Sciatic nerve (tissue), 2 donors: ENCODE data around the gene FAM151A. TPM values are rescaled to one million over a fixed set of nuclear protein-coding genes. Genes with fewer than 3 reads are reported as not detected.

ENCODE experiments used
- ATAC-seq: fragments of 200-7000 bp; cut with Tn5 transposase; one replicate; pipeline ENCODE4 v1.9.1; 2020; ENCODE audit warnings: mild to moderate bottlenecking, moderate library complexity
- DNase-seq: peaks from one replicate; pipeline ENCODE4 v3.0.0-alpha.2; 2020; ENCODE audit warnings: low spot score
- intact Hi-C: fragments of 100-400 bp; cut with DNase I; formaldehyde crosslinking; loops from one replicate; pipeline ENCODE4 v1.14.2; 2022
- total RNA-seq: library from RNA; stranded (reverse); fragmentation: NEBNext Ultra II Directional; extraction: Animal tissue kit (Norgen Biotek cat#: 25700); gene quantifications from one replicate; pipeline ENCODE4 v1.2.1, GENCODE V29; 2021
- donor health status: DM: no; HTN: no; CAD: no.
- donor health status: DM: no; HTN: no; CAD: no.

FAM151A gene
- total RNA-seq, 1 donor from 2014 or later, result not detected

- intact Hi-C loops, result no loop called here
- ATAC-seq (no peak), DNase-seq (no peak)
Observed at GRCh38 chr1:54607821-54608565, 15.3 kb downstream of the FAM151A start.

GRCh38 chr1:54606990-54607325, 16.4 kb downstream of the FAM151A start:
- no peak for DNase-seq
- no peak for ATAC-seq
- intact Hi-C loops, result no loop called here

- intact Hi-C loops, result no loop called here
- no peak for DNase-seq
- ATAC-seq, result no peak
Observed at GRCh38 chr1:54606096-54606989, 17.0 kb downstream of the FAM151A start.

GRCh38 chr1:54604572-54605370, 18.6 kb downstream of the FAM151A start:
- intact Hi-C loops, result no loop called here
- no peak for DNase-seq

GRCh38 chr1:54604051-54604450, 19.3 kb downstream of the FAM151A start:
- no peak for DNase-seq
- ATAC-seq, result no peak
- intact Hi-C loops, result no loop called here

More at GRCh38 chr1:54604572-54605370, 18.6 kb downstream of the FAM151A start:
- ATAC-seq, result no peak

- intact Hi-C loops, result no loop called here
- DNase-seq (no peak), ATAC-seq (no peak)
Observed at GRCh38 chr1:54603241-54603640, 20.1 kb downstream of the FAM151A start.

GRCh38 chr1:54602554-54602953, 20.8 kb downstream of the FAM151A start:
- DNase-seq, result no peak
- ATAC-seq, result no peak
- intact Hi-C loops, result no loop called here

- ATAC-seq (no peak), DNase-seq (no peak)
- intact Hi-C loops, result no loop called here
Observed at GRCh38 chr1:54601730-54602129, 21.6 kb downstream of the FAM151A start.

- no peak for DNase-seq
- intact Hi-C loops, result no loop called here
- no peak for ATAC-seq
Observed at GRCh38 chr1:54600947-54601721, 22.2 kb downstream of the FAM151A start.

- no peak for ATAC-seq
- no peak for DNase-seq
- intact Hi-C loops, result no loop called here
Observed at GRCh38 chr1:54599211-54599823, 24.0 kb downstream of the FAM151A start.

- DNase-seq, result no peak
- intact Hi-C loops, result no loop called here
- no peak for ATAC-seq
Observed at GRCh38 chr1:54597455-54598030, 25.8 kb downstream of the FAM151A start.

- intact Hi-C loops, result no loop called here
- ATAC-seq (no peak), DNase-seq (no peak)
Observed at GRCh38 chr1:54596756-54597155, 26.6 kb downstream of the FAM151A start.

- DNase-seq, result no peak
- ATAC-seq, result no peak
Observed at GRCh38 chr1:54595956-54596498, 27.3 kb downstream of the FAM151A start.

GRCh38 chr1:54594463-54594862, 28.9 kb downstream of the FAM151A start:
- ATAC-seq (no peak), DNase-seq (no peak)
- intact Hi-C loops, result no loop called here

More at GRCh38 chr1:54595956-54596498, 27.3 kb downstream of the FAM151A start:
- intact Hi-C loops, result no loop called here

- DNase-seq (no peak), ATAC-seq (no peak)
- intact Hi-C loops, result no loop called here
Observed at GRCh38 chr1:54593571-54594160, 29.7 kb downstream of the FAM151A start.

GRCh38 chr1:54591127-54591756, 32.1 kb downstream of the FAM151A start:
- no peak for DNase-seq
- intact Hi-C loops, result no loop called here
- ATAC-seq, result no peak

- ATAC-seq (no peak), DNase-seq (no peak)
- intact Hi-C loops, result no loop called here
Observed at GRCh38 chr1:54588377-54588776, 34.9 kb downstream of the FAM151A start.
